Measurements from ENCODE around the gene GDPD5. TPM values are rescaled to one million over a fixed set of nuclear protein-coding genes. Genes with fewer than 3 reads are reported as not detected.

GDPD5 gene, protein sequence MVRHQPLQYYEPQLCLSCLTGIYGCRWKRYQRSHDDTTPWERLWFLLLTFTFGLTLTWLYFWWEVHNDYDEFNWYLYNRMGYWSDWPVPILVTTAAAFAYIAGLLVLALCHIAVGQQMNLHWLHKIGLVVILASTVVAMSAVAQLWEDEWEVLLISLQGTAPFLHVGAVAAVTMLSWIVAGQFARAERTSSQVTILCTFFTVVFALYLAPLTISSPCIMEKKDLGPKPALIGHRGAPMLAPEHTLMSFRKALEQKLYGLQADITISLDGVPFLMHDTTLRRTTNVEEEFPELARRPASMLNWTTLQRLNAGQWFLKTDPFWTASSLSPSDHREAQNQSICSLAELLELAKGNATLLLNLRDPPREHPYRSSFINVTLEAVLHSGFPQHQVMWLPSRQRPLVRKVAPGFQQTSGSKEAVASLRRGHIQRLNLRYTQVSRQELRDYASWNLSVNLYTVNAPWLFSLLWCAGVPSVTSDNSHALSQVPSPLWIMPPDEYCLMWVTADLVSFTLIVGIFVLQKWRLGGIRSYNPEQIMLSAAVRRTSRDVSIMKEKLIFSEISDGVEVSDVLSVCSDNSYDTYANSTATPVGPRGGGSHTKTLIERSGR
- 7.3 and 8.0 TPM in 2 replicates for total RNA-seq

DNA sequence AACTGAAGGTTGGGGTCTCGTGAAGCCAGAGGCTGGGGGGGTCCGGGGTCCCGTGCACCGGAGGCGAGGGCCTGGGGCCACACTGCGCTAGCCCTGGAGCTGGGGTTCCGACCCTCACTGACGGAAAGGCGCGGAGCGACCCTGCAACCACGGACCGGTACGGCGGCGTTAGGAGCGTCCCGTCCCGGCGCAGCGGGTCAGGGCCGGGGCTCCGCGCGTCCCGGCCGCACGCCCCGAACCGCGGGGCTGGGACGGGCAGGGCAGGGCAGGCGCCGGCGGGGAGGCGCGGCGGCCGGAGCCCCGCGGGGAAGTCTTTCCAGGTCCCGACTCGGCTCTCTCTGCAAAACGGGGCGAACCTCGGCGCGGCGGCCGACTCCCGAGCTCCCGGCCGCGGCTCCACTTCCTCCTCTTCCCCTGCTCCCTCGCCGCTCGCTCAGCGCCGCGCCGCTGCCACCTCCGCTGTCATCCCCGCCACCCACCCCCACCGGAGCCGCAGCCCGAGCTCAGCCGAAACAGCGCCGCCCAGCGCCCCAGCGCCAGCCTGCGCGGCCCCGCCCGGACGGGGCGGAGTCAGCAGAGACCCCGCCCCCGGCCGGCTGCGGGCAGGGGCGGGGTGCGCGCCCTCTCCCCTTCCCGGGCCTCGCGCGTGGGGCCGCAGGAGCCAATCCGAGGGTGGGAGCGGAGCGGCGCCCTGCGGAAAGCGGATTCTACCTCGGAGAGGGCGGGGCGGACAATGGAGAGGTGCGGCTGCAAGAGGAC, at the start of gene GDPD5:
Gene GDPD5, minus strand, starts transcription at position 509 of the 759 bp plus-strand sequence. CDS start 48,206 bp downstream, outside the sequence.

DNA sequence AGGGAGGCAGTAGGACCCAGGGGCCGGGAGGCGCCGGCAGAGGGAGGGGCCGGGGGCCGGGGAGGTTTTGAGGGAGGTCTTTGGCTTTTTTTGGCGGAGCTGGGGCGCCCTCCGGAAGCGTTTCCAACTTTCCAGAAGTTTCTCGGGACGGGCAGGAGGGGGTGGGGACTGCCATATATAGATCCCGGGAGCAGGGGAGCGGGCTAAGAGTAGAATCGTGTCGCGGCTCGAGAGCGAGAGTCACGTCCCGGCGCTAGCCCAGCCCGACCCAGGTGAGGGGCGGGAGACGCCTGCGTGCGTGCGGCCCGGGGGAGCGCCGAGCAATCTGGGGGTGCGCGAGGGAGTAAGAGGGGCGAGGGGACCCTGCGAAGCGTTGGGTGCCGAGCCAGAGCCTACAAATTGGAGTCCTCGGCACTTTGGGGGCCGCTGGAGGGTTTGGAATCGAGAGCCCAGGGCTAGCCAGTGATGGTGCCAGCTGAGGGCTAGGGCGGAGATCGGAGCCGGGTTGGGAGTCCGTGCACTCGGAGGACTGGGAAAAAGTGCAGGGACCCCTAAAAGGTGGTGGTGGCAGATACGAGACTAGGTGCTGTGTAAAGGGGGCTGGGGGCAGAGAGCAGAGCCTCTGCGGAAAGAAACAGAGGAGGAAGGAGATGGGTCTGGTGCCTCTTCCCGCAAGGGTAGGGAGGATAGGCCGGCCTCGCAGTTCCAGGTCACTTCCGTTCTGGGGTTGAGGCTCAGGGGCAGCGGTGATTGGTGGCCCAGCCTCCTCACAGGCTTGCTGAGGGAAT, 36.5 kb upstream of the GDPD5 start, which contains the start of gene SERPINH1:
Gene SERPINH1, plus strand, starts transcription at position 206 of the 788 bp plus-strand sequence. CDS start 4,097 bp downstream, outside the sequence.

DNA sequence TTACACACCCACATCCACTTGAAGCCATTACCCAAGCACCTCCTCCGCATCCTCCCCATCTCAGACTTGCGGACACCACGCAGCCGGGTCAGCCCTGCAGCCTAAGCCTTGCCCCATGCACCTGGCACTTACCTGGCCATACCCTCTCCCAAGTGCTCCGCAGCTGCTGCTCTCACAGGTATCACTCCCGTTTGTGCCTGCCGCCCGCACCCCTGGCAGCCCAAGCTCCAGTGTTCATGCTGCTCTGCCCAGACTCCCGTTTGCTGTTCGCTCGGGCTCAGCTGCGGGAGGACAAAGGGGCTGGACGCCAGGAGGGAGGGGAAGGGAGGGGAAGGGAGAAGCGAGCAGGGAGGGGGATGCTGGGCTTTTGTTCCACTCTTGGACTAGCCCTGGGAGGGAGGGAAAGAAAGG, 92.8 kb downstream of the GDPD5 start, which contains the start of gene KLHL35:
Gene KLHL35, minus strand, starts transcription at position 293 of the 411 bp plus-strand sequence. CDS start 2,574 bp downstream, outside the sequence.

GRCh38 chr11:75399344-75400145, 126.2 kb downstream of the GDPD5 start, which contains the start of gene RPS3:
Gene RPS3 (plus strand): TSS chr11:75399518. CDS start chr11:75399548, 30 bp downstream.

Small RNA genes lying within 50 kb of the gene (small RNA-seq; reads per million reads assigned to genes)
- gene SNORD15A (not detected), gene SNORD15B (2,687 reads per million, percentile 100 among the genes with 10 or more reads in this experiment)

Other genes with a start within 250 kb of the GDPD5 start
- 14.7 and 20.0 TPM in 2 replicates for gene ARRB1, start 174.3 kb downstream of the GDPD5 start, total RNA-seq
- gene RPS3, start 126.4 kb downstream of the GDPD5 start, total RNA-seq, result 931 and 1,241 TPM in 2 replicates
- 1.5 and 2.2 TPM in 2 replicates for gene KLHL35, start 92.7 kb downstream of the GDPD5 start, total RNA-seq
- gene SERPINH1, start 36.3 kb upstream of the GDPD5 start, total RNA-seq, result 1,065 and 1,511 TPM in 2 replicates
- 1.9 and 5.0 TPM in 2 replicates for gene MAP6, start 143.1 kb upstream of the GDPD5 start, total RNA-seq
- not detected in 2 replicates for gene MOGAT2, start 191.9 kb upstream of the GDPD5 start, total RNA-seq
- gene DGAT2, start 242.8 kb upstream of the GDPD5 start, total RNA-seq, result 0.49 and 0.81 TPM in 2 replicates